Mucosa of gallbladder (tissue), 1 donor: ENCODE data around the gene APOC4. TPM values are rescaled to one million over a fixed set of nuclear protein-coding genes. Genes with fewer than 3 reads are reported as not detected.
A peak's percentile ranks its signal among the peaks of the same experiment; 100 is the strongest.
"Not testable (repeated sequence)": the region's sequence is repeated elsewhere in the genome, so short reads cannot be mapped to it uniquely, and the experiment has no call there.

Experiments used
- DNase-seq: peaks from one replicate; pipeline ENCODE4 v3.0.0-alpha.2; 2020; ENCODE audit warnings: low spot score
- total RNA-seq: library from RNA; stranded (reverse); gene quantifications from one replicate; pipeline ENCODE4 v1.2.1, GENCODE V29; 2021
- donor health status: DM: no; HTN: no; CAD: no.

APOC4 gene, protein sequence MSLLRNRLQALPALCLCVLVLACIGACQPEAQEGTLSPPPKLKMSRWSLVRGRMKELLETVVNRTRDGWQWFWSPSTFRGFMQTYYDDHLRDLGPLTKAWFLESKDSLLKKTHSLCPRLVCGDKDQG
- total RNA-seq: not detected

GRCh38 chr19:44942067-44942571 lies at the start of gene APOC4:
Gene APOC4, plus strand, starts transcription at chr19:44942237. Its CDS starts 41 bp downstream, at chr19:44942278.
- no peak for DNase-seq

GRCh38 chr19:44892932-44893331 lies 49.1 kb upstream of the APOC4 start:
- no peak for DNase-seq

DNA sequence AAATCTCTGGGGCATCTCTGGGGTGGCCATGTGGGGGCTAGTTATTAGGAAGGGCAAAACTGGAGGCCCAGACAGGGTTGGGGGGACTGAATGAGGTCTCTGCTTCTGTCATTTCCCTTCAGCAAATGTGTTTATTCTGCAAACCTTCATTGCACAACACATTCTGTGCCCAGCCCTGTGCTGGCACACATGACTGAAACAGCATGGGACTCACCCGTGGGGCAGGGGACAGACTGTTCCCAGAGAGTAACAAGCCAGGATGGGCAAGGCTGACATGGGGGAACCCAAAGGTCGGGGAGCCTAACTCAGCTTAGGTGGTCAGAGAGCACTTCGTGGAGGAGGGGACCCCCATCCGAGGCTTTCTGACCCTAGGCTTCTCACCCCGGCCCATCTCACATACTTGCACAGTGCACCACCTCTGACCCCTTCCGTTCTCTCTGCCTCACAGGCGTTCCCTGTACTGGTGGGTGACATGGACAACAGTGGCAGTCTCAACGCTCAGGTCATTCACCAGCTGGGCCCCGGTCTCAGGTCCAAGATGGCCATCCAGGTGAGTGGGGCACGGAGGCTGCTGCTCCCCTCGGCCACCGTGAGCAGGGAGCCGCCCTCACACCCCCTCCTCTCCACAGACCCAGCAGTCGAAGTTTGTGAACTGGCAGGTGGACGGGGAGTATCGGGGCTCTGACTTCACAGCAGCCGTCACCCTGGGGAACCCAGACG lies 48.5 kb upstream of the APOC4 start:
- DNase-seq: no peak

- no peak for DNase-seq
These were observed 48.0 kb upstream of the APOC4 start for GRCh38 chr19:44894052-44894400.

GRCh38 chr19:44894946-44895345 lies 47.1 kb upstream of the APOC4 start:
- DNase-seq: no peak

DNA sequence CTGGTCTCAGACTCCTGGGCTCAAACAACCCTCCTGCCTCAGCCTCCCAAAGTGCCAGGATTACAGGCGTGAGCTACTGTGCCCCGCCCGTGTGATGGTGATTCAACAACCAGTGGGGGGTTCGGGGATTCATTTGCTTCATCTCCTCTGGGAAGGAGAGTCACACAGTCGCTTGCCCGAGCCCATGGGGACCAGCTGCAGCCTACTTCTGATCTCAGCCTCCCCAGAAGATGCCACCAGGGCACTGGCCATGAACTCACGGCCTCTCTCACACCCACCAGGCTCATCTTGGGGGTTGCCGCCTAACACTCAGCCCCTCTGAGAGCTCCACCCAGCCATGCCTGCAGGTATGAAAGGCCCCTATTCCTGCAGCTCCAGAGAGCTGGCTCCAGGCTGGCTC lies 44.2 kb upstream of the APOC4 start:
- DNase-seq: no peak

DNA sequence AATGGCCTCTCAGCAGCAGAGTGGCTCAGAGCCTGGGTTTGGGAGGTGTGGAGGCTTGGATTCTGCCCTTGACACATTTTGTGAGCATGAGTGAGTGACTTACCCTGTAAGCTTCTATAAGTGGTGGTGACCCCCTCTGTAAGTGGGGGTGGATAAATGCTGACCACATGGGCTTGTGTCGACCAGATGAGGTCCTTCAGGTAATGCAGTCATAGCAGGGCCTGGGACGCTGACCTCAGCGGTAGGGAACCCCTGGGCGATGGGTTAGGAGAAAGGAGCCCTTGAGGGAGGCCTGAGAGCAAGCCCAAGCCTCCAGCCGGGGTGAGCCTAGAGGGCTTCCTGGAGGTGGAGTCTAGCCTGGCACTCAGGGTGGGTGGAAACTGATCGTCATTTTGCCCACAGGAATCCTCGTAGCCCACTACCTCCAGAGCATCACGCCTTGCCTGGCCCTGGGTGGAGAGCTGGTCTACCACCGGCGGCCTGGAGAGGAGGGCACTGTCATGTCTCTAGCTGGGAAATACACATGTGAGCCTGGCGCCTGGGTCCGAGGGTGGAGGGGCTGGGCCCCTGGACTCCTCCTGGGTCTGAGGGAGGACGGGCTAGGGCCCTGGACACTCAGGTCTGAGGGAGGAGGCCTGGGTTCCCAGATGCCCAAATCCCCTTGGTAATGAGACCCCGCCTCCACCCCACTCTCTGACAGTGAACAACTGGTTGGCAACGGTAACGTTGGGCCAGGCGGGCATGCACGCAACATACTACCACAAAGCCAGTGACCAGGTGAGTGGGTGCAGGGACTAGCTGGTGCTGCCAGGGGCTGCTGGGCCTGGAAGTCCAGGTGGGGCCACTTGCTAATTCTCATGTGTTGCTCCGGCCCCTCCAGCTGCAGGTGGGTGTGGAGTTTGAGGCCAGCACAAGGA lies 41.5 kb upstream of the APOC4 start:
- DNase-seq: no peak

DNA sequence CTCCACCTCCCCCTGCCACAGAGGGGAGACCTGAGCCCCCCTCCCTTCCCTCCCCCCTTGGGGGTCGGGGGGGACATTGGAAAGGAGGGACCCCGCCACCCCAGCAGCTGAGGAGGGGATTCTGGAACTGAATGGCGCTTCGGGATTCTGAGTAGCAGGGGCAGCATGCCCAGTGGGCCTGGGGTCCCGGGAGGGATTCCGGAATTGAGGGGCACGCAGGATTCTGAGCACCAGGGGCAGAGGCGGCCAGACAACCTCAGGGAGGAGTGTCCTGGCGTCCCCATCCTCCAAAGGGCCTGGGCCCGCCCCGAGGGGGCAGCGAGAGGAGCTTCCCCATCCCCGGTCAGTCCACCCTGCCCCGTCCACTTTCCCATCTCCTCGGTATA lies 38.8 kb upstream of the APOC4 start:
- DNase-seq: no peak

DNA sequence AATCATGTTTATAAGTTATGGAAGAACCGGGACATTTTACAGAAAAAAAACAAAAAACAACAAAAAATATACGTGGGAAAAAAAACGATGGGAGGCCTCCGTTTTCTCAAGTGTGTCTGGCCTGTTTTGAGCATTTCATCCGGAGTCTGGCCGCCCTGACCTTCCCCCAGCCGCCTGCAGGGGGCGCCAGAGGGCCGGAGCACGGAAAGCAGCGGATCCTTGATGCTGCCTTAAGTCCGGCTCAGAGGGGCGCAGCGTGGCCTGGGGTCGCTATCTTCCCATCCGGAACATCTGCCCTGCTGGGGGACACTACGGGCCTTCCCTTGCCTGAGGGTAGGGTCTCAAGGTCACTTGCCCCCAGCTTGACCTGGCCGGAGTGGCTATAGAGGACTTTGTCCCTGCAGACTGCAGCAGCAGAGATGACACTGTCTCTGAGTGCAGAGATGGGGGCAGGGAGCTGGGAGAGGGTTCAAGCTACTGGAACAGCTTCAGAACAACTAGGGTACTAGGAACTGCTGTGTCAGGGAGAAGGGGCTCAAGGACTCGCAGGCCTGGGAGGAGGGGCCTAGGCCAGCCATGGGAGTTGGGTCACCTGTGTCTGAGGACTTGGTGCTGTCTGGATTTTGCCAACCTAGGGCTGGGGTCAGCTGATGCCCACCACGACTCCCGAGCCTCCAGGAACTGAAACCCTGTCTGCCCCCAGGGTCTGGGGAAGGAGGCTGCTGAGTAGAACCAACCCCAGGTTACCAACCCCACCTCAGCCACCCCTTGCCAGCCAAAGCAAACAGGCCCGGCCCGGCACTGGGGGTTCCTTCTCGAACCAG lies 38.2 kb upstream of the APOC4 start:
- DNase-seq: peak; percentile 78

GRCh38 chr19:44904426-44904994 lies 37.5 kb upstream of the APOC4 start:
- DNase-seq: no peak

DNA sequence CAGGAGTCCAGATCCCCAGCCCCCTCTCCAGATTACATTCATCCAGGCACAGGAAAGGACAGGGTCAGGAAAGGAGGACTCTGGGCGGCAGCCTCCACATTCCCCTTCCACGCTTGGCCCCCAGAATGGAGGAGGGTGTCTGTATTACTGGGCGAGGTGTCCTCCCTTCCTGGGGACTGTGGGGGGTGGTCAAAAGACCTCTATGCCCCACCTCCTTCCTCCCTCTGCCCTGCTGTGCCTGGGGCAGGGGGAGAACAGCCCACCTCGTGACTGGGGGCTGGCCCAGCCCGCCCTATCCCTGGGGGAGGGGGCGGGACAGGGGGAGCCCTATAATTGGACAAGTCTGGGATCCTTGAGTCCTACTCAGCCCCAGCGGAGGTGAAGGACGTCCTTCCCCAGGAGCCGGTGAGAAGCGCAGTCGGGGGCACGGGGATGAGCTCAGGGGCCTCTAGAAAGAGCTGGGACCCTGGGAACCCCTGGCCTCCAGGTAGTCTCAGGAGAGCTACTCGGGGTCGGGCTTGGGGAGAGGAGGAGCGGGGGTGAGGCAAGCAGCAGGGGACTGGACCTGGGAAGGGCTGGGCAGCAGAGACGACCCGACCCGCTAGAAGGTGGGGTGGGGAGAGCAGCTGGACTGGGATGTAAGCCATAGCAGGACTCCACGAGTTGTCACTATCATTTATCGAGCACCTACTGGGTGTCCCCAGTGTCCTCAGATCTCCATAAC lies 36.4 kb upstream of the APOC4 start, which contains the start of gene APOE:
Gene APOE, plus strand, starts transcription at position 360 of the 724 bp plus-strand sequence. CDS start 829 bp downstream, outside the sequence.
- DNase-seq: no peak

GRCh38 chr19:44907613-44908012 lies 34.4 kb upstream of the APOC4 start:
- DNase-seq: no peak

- no peak for DNase-seq
These were observed 33.8 kb upstream of the APOC4 start for GRCh38 chr19:44908074-44908835.

DNA sequence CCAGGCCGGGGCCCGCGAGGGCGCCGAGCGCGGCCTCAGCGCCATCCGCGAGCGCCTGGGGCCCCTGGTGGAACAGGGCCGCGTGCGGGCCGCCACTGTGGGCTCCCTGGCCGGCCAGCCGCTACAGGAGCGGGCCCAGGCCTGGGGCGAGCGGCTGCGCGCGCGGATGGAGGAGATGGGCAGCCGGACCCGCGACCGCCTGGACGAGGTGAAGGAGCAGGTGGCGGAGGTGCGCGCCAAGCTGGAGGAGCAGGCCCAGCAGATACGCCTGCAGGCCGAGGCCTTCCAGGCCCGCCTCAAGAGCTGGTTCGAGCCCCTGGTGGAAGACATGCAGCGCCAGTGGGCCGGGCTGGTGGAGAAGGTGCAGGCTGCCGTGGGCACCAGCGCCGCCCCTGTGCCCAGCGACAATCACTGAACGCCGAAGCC lies 33.2 kb upstream of the APOC4 start:
- no peak for DNase-seq

DNA sequence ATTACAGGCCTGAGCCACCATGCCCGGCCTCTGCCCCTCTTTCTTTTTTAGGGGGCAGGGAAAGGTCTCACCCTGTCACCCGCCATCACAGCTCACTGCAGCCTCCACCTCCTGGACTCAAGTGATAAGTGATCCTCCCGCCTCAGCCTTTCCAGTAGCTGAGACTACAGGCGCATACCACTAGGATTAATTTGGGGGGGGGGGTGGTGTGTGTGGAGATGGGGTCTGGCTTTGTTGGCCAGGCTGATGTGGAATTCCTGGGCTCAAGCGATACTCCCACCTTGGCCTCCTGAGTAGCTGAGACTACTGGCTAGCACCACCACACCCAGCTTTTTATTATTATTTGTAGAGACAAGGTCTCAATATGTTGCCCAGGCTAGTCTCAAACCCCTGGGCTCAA lies 32.3 kb upstream of the APOC4 start:
- DNase-seq: no peak

GRCh38 chr19:44911896-44912295 lies 30.1 kb upstream of the APOC4 start:
- DNase-seq: not testable (repeated sequence)

GRCh38 chr19:44912854-44913253 lies 29.2 kb upstream of the APOC4 start:
- DNase-seq: peak; percentile 46

- DNase-seq: not testable (repeated sequence)
These were observed 28.3 kb upstream of the APOC4 start for GRCh38 chr19:44913512-44914432.
